ENCODE measurements around the gene VPS35. TPM values are rescaled to one million over a fixed set of nuclear protein-coding genes. Genes with fewer than 3 reads are reported as not detected.

VPS35 gene
- total and polyA plus RNA-seq, 7 donors: 22.8 to 49.8 (median 36.3) TPM

- intact Hi-C loops (cut with DNase I): no loop called here
- ATAC-seq: no peak
- WGBS, 3 donors: 44 to 60% (median 50%) methylated on average over 3 of the region's 3 CpGs
These were observed 8.0 kb upstream of the VPS35 start for GRCh38 chr16:46696957-46697356.

GRCh38 chr16:46695937-46696336 lies 7.0 kb upstream of the VPS35 start:
- Histone ChIP-seq H3K36me3 (ENCODE audit: insufficient read depth in 1 of 2, low read depth in 1 of 2) (no peaks in the 10 kb centered on the region), H3K4me3 (no peak overlapping the region), H3K9me3 (no peaks in the 10 kb centered on the region), H3K4me1 (peaks cover under 1% of the 10 kb centered on the region), H3K27ac (no peak overlapping the region), H3K27me3 (ENCODE audit: insufficient read depth in 3 of 3, low read length in 2 of 3) (no peaks in the 10 kb centered on the region)
- ATAC-seq (no peak), DNase-seq (no peak)
- intact Hi-C loops (cut with DNase I): no loop called here
- TF ChIP-seq CTCF (IDR thresholded peaks at IDR 0.05): no peak
- 93 to 94% (median 93%) methylated on average over 5 of the region's 5 CpGs for WGBS, 3 donors

More at GRCh38 chr16:46696957-46697356, 8.0 kb upstream of the VPS35 start:
- no peak for TF ChIP-seq CTCF (IDR thresholded peaks at IDR 0.05)
- Histone ChIP-seq H3K4me3 (no peak overlapping the region), H3K4me1 (no peaks in the 10 kb centered on the region), H3K36me3 (ENCODE audit: insufficient read depth in 1 of 2, low read depth in 1 of 2) (no peaks in the 10 kb centered on the region), H3K27me3 (ENCODE audit: insufficient read depth in 3 of 3, low read length in 2 of 3) (no peaks in the 10 kb centered on the region), H3K27ac (no peak overlapping the region), H3K9me3 (no peaks in the 10 kb centered on the region)
- no peak for DNase-seq

- no peak for ATAC-seq
- no peak for TF ChIP-seq CTCF (IDR thresholded peaks at IDR 0.05)
- WGBS, 3 donors: 93 to 100% (median 97%) methylated on average over 2 of the region's 2 CpGs
- no peaks in the 10 kb centered on the region for H3K36me3 ChIP-seq (ENCODE audit: insufficient read depth in 1 of 2, low read depth in 1 of 2)
- H3K27me3 ChIP-seq (ENCODE audit: insufficient read depth in 3 of 3, low read length in 2 of 3): no peaks in the 10 kb centered on the region
- intact Hi-C loops (cut with DNase I): no loop called here
- H3K4me3 ChIP-seq: no peak overlapping the region
- no peaks in the 10 kb centered on the region for H3K9me3 ChIP-seq
- no peak overlapping the region for H3K27ac ChIP-seq
- DNase-seq: no peak
- H3K4me1 ChIP-seq: peaks cover 11% of the 10 kb centered on the region
These were observed 4.6 kb upstream of the VPS35 start for GRCh38 chr16:46693598-46693997.

GRCh38 chr16:46691726-46692125 lies 2.7 kb upstream of the VPS35 start:
- TF ChIP-seq CTCF (IDR thresholded peaks at IDR 0.05): no peak
- no peak for ATAC-seq
- intact Hi-C loops (cut with DNase I): no loop called here
- Histone ChIP-seq H3K4me1 (peaks cover 26% of the 10 kb centered on the region), H3K4me3 (no peak overlapping the region), H3K27ac (no peak overlapping the region), H3K9me3 (no peaks in the 10 kb centered on the region), H3K36me3 (ENCODE audit: insufficient read depth in 1 of 2, low read depth in 1 of 2) (no peaks in the 10 kb centered on the region), H3K27me3 (ENCODE audit: insufficient read depth in 3 of 3, low read length in 2 of 3) (no peaks in the 10 kb centered on the region)
- 75 to 86% (median 84%) methylated on average over 4 of the region's 4 CpGs for WGBS, 3 donors
- DNase-seq: no peak

All from psoas muscle (tissue), 8 donors.